Karpas-422 (cell line): ENCODE results near the gene PLCH2. TPM values are rescaled to one million over a fixed set of nuclear protein-coding genes. Genes with fewer than 3 reads are reported as not detected.
"Not testable (repeated sequence)": the region's sequence is repeated elsewhere in the genome, so short reads cannot be mapped to it uniquely, and the experiment has no call there.

Source experiments
- DNase-seq: peaks from one replicate; pipeline ENCODE4 v3.0.0-alpha.2; 2015
- H2AFZ ChIP-seq: fragments of 200-600 bp; sonication (generic); 2 replicates; pipeline ENCODE4 v1.6.1; 2014; ENCODE audit warnings: antibody characterized with exemption, low read length, mixed read lengths
- H3K27ac ChIP-seq: fragments of 200-600 bp; sonication (generic); 2 replicates; pipeline ENCODE4 v1.5.1; 2014; ENCODE audit warnings: mild to moderate bottlenecking, low read length, moderate library complexity
- H3K27me3 ChIP-seq: fragments of 200-600 bp; sonication (generic); 2 replicates; pipeline ENCODE4 v1.6.1; 2014; ENCODE audit warnings: low read length, mixed read lengths
- H3K36me3 ChIP-seq: fragments of 200-600 bp; sonication (generic); 2 replicates; pipeline ENCODE4 v1.6.1; 2014; ENCODE audit warnings: low read length, mixed read lengths; ENCODE audit not compliant: insufficient read depth
- H3K4me1 ChIP-seq: fragments of 200-600 bp; sonication (generic); 2 replicates; pipeline ENCODE4 v1.6.1; 2014; ENCODE audit warnings: mild to moderate bottlenecking, low read length, mixed read lengths
- H3K4me2 ChIP-seq: fragments of 200-600 bp; sonication (generic); 2 replicates; pipeline ENCODE4 v1.6.1; 2014; ENCODE audit warnings: low read length, low read depth, mild to moderate bottlenecking; ENCODE audit not compliant: poor library complexity, severe bottlenecking
- H3K4me3 ChIP-seq: fragments of 200-600 bp; sonication (generic); 2 replicates; pipeline ENCODE4 v1.5.1; 2014; ENCODE audit warnings: mild to moderate bottlenecking, antibody characterized with exemption, low read length, mixed read lengths
- H3K79me2 ChIP-seq: fragments of 200-600 bp; sonication (generic); 2 replicates; pipeline ENCODE4 v1.6.1; 2014; ENCODE audit warnings: mild to moderate bottlenecking, low read length, mixed read lengths
- H3K9ac ChIP-seq: fragments of 200-600 bp; sonication (generic); 2 replicates; pipeline ENCODE4 v1.6.0; 2014; ENCODE audit warnings: low read length
- H3K9me2 ChIP-seq: fragments of 200-600 bp; sonication (generic), shearing (Covaris generic); replicated peaks from 2 replicates; pipeline ENCODE4 v1.6.0; 2014; ENCODE audit warnings: mild to moderate bottlenecking, low read length, moderate library complexity; ENCODE audit not compliant: insufficient read depth
- H3K9me3 ChIP-seq: fragments of 300-700, 200-600 bp; sonication (generic); 2 replicates; pipeline ENCODE4 v1.6.1; 2014; ENCODE audit warnings: low read length, mixed read lengths
- H4K20me1 ChIP-seq: fragments of 200-600 bp; sonication (generic); 2 replicates; pipeline ENCODE4 v1.6.1; 2014; ENCODE audit warnings: mild to moderate bottlenecking, antibody characterized with exemption, low read length, low read depth; ENCODE audit not compliant: insufficient read depth
- total RNA-seq: library from RNA; depleted of rRNA; stranded (reverse); fragments of >200 nt; shearing (Covaris generic); gene quantifications from 2 replicates; pipeline ENCODE4 v1.2.3, GENCODE V29; 2014; ENCODE audit warnings: low replicate concordance

PLCH2 gene
- total RNA-seq, 1 experiment from 2014 or later, result 0.19 TPM

- Histone ChIP-seq H3K9ac (no peak overlapping the region), H3K36me3 (no peaks in the 10 kb centered on the region), H3K4me2 (no peak overlapping the region), H3K4me1 (peaks cover 13% of the 10 kb centered on the region), H3K79me2 (no peaks in the 10 kb centered on the region), H3K9me2 (no peaks in the 10 kb centered on the region), H4K20me1 (peaks cover 6% of the 10 kb centered on the region; the same call in 1 of the 2 replicates), H3K9me3 (no peaks in the 10 kb centered on the region), H2AFZ (no peak overlapping the region), H3K27me3 (no peaks in the 10 kb centered on the region), H3K27ac (no peak overlapping the region), H3K4me3 (no peak overlapping the region)
- no peak for DNase-seq
These were observed 38.5 kb upstream of the PLCH2 start for GRCh38 chr1:2437617-2438016.

GRCh38 chr1:2438038-2438437, 38.1 kb upstream of the PLCH2 start:
- H3K4me3 ChIP-seq, result no peak overlapping the region
- H3K9me3 ChIP-seq, result no peaks in the 10 kb centered on the region
- DNase-seq, result no peak
- no peak overlapping the region for H2AFZ ChIP-seq
- H3K4me2 ChIP-seq, result no peak overlapping the region
- H3K9ac ChIP-seq, result no peak overlapping the region
- H3K36me3 ChIP-seq, result no peaks in the 10 kb centered on the region
- H3K4me1 ChIP-seq, result peaks cover 10% of the 10 kb centered on the region
- H3K9me2 ChIP-seq, result no peaks in the 10 kb centered on the region
- H4K20me1 ChIP-seq, result peaks cover 6% of the 10 kb centered on the region; the same call in 1 of the 2 replicates
- H3K27me3 ChIP-seq, result no peaks in the 10 kb centered on the region
- H3K79me2 ChIP-seq, result no peaks in the 10 kb centered on the region
- no peak overlapping the region for H3K27ac ChIP-seq

GRCh38 chr1:2438641-2439040, 37.4 kb upstream of the PLCH2 start:
- no peaks in the 10 kb centered on the region for H3K27me3 ChIP-seq
- no peak overlapping the region for H3K9ac ChIP-seq
- no peaks in the 10 kb centered on the region for H3K36me3 ChIP-seq
- H3K9me2 ChIP-seq, result no peaks in the 10 kb centered on the region
- no peaks in the 10 kb centered on the region for H3K79me2 ChIP-seq
- no peak overlapping the region for H2AFZ ChIP-seq
- no peak overlapping the region for H3K27ac ChIP-seq
- no peaks in the 10 kb centered on the region for H3K9me3 ChIP-seq
- DNase-seq, result no peak
- peaks cover 6% of the 10 kb centered on the region; the same call in 1 of the 2 replicates for H4K20me1 ChIP-seq
- no peak overlapping the region for H3K4me3 ChIP-seq
- H3K4me2 ChIP-seq, result no peak overlapping the region
- H3K4me1 ChIP-seq, result peaks cover 10% of the 10 kb centered on the region

- peaks cover 6% of the 10 kb centered on the region; the same call in 1 of the 2 replicates for H4K20me1 ChIP-seq
- no peaks in the 10 kb centered on the region for H3K9me3 ChIP-seq
- no peak overlapping the region for H3K4me3 ChIP-seq
- H3K9me2 ChIP-seq, result no peaks in the 10 kb centered on the region
- H3K4me2 ChIP-seq, result no peak overlapping the region
- H3K4me1 ChIP-seq, result peaks cover 10% of the 10 kb centered on the region
- no peaks in the 10 kb centered on the region for H3K27me3 ChIP-seq
- no peak overlapping the region for H2AFZ ChIP-seq
- no peak overlapping the region for H3K27ac ChIP-seq
- no peak overlapping the region for H3K9ac ChIP-seq
- no peaks in the 10 kb centered on the region for H3K79me2 ChIP-seq
- H3K36me3 ChIP-seq, result no peaks in the 10 kb centered on the region
- no peak for DNase-seq
These were observed 36.7 kb upstream of the PLCH2 start for GRCh38 chr1:2439369-2439768.

GRCh38 chr1:2440346-2440745, 35.7 kb upstream of the PLCH2 start:
- H3K4me3 ChIP-seq, H3K36me3 ChIP-seq, DNase-seq, H3K79me2 ChIP-seq, H3K4me2 ChIP-seq, H3K9ac ChIP-seq, H4K20me1 ChIP-seq, H3K9me2 ChIP-seq, H2AFZ ChIP-seq, H3K27me3 ChIP-seq, H3K27ac ChIP-seq, H3K9me3 ChIP-seq: not testable (repeated sequence)
- peaks cover 10% of the 10 kb centered on the region for H3K4me1 ChIP-seq

GRCh38 chr1:2441746-2442145, 34.3 kb upstream of the PLCH2 start:
- no peak overlapping the region for H2AFZ ChIP-seq
- DNase-seq, result no peak
- H4K20me1 ChIP-seq, result peaks cover 5% of the 10 kb centered on the region; the same call in 1 of the 2 replicates
- no peaks in the 10 kb centered on the region for H3K79me2 ChIP-seq
- H3K27me3 ChIP-seq, result no peaks in the 10 kb centered on the region
- H3K4me3 ChIP-seq, result no peak overlapping the region
- H3K4me1 ChIP-seq, result peaks cover 7% of the 10 kb centered on the region
- no peak overlapping the region for H3K4me2 ChIP-seq
- no peaks in the 10 kb centered on the region for H3K9me3 ChIP-seq
- no peaks in the 10 kb centered on the region for H3K9me2 ChIP-seq
- no peak overlapping the region for H3K9ac ChIP-seq
- H3K27ac ChIP-seq, result no peak overlapping the region
- no peaks in the 10 kb centered on the region for H3K36me3 ChIP-seq

GRCh38 chr1:2442661-2443060, 33.4 kb upstream of the PLCH2 start:
- H3K4me2 ChIP-seq, result no peak overlapping the region
- no peaks in the 10 kb centered on the region for H3K36me3 ChIP-seq
- no peaks in the 10 kb centered on the region for H3K9me2 ChIP-seq
- H3K4me3 ChIP-seq, result no peak overlapping the region
- no peaks in the 10 kb centered on the region for H4K20me1 ChIP-seq
- H3K79me2 ChIP-seq, result no peaks in the 10 kb centered on the region
- no peaks in the 10 kb centered on the region for H3K27me3 ChIP-seq
- H3K9me3 ChIP-seq, result no peaks in the 10 kb centered on the region
- no peak overlapping the region for H2AFZ ChIP-seq
- no peak overlapping the region for H3K27ac ChIP-seq
- H3K4me1 ChIP-seq, result no peaks in the 10 kb centered on the region
- H3K9ac ChIP-seq, result no peak overlapping the region
- DNase-seq, result no peak

- Histone ChIP-seq H3K9me3 (no peaks in the 10 kb centered on the region), H2AFZ (no peak overlapping the region), H3K27ac (no peak overlapping the region), H3K9ac (no peak overlapping the region), H4K20me1 (no peaks in the 10 kb centered on the region), H3K4me1 (no peaks in the 10 kb centered on the region), H3K79me2 (no peaks in the 10 kb centered on the region), H3K9me2 (no peaks in the 10 kb centered on the region), H3K4me2 (no peak overlapping the region), H3K4me3 (no peak overlapping the region), H3K27me3 (no peaks in the 10 kb centered on the region), H3K36me3 (no peaks in the 10 kb centered on the region)
- DNase-seq, result no peak
These were observed 32.6 kb upstream of the PLCH2 start for GRCh38 chr1:2443277-2444137.
